MCF 10A (cell line): ENCODE measurements around the gene GLIS1. TPM values are rescaled to one million over a fixed set of nuclear protein-coding genes. Genes with fewer than 3 reads are reported as not detected.

Experiments used
- BruUV-seq: library from RNA; stranded (reverse); fragments of 400-500 nt; replicated peaks from 2 replicates; lab custom pipeline; 2021; lab: Mats Ljungman, UMichigan
- CTCF ChIA-PET: fragments of 300-600 bp; sonication (Branson Sonifier 250); formaldehyde crosslinking; extraction: SDS; loops from one replicate; lab custom pipeline; 2021; ENCODE audit warnings: antibody characterized with exemption, inconsistent platforms; lab: Yijun Ruan, JAX
- POLR2A ChIA-PET: fragments of 300-600, 350-650 bp; sonication (Branson Sonifier 250); formaldehyde crosslinking; extraction: SDS; loops from one replicate; lab custom pipeline; 2020; ENCODE audit warnings: antibody characterized with exemption, inconsistent platforms; lab: Yijun Ruan, JAX
- DNase-seq: peaks from one replicate; pipeline ENCODE4 v3.0.0-alpha.2; 2018; ENCODE audit not compliant: unreplicated experiment
- H3K27ac Mint-ChIP-seq: one replicate; pipeline ENCODE4 v1.8.0; 2022; ENCODE audit warnings: mild to moderate bottlenecking, low read depth, mixed read lengths; ENCODE audit not compliant: unreplicated experiment
- H3K27me3 Mint-ChIP-seq: one replicate; pipeline ENCODE4 v1.8.0; 2022; ENCODE audit warnings: mixed read lengths; ENCODE audit not compliant: insufficient read depth, unreplicated experiment
- H3K36me3 Mint-ChIP-seq: one replicate; pipeline ENCODE4 v1.8.0; 2022; ENCODE audit warnings: mild to moderate bottlenecking, moderate library complexity, mixed read lengths; ENCODE audit not compliant: insufficient read depth, unreplicated experiment
- H3K4me1 Mint-ChIP-seq: one replicate; pipeline ENCODE4 v1.8.0; 2022; ENCODE audit warnings: mixed read lengths; ENCODE audit not compliant: insufficient read depth, unreplicated experiment
- H3K4me3 Mint-ChIP-seq: one replicate; pipeline ENCODE4 v1.8.0; 2022; ENCODE audit warnings: mild to moderate bottlenecking, moderate library complexity, mixed read lengths; ENCODE audit not compliant: unreplicated experiment
- H3K9me3 Mint-ChIP-seq: one replicate; pipeline ENCODE4 v1.8.0; 2022; ENCODE audit warnings: mixed read lengths; ENCODE audit not compliant: unreplicated experiment
- CTCF ChIP-seq: fragments of 200-600 bp; IDR thresholded peaks from one replicate; pipeline ENCODE4 v1.8.0; 2022; ENCODE audit warnings: antibody characterized with exemption, mild to moderate bottlenecking; ENCODE audit not compliant: unreplicated experiment
- intact Hi-C: fragments of 100-400 bp; cut with micrococcal nuclease; formaldehyde crosslinking; loops from 2 replicates; pipeline ENCODE4 v1.14.1; 2022
- total RNA-seq: library from RNA; stranded (reverse); gene quantifications from 2 replicates; pipeline ENCODE4 v1.2.3, GENCODE V29; 2022

The GLIS1 gene
- total RNA-seq, 1 experiment from 2014 or later: 0.93 TPM

- H3K4me3 Mint-ChIP-seq: no peak overlapping the region
- ChIA-PET CTCF (interaction anchor here (0.7 kb wide), 2 partner anchors 139 to 151 kb away, joined by 3 read pairs; no protein-coding TSS in a partner anchor), POLR2A (interaction anchor here (0.6 kb wide), 2 partner anchors 47 to 869 kb away, joined by 3 read pairs; no protein-coding TSS in a partner anchor)
- H3K4me1 Mint-ChIP-seq: no peaks in the 10 kb centered on the region
- TF ChIP-seq CTCF: no peak
- no peak overlapping the region for H3K27ac Mint-ChIP-seq
- BruUV-seq: no TSS peak
- no peaks in the 10 kb centered on the region for H3K36me3 Mint-ChIP-seq
- intact Hi-C loops: no loop called here
- no peaks in the 10 kb centered on the region for H3K9me3 Mint-ChIP-seq
- DNase-seq: no peak
- no peaks in the 10 kb centered on the region for H3K27me3 Mint-ChIP-seq
Measured at GRCh38 chr1:53636621-53637171, 102.3 kb downstream of the GLIS1 start.

GRCh38 chr1:53634571-53634979 is 104.4 kb downstream of the GLIS1 start:
- no TSS peak for BruUV-seq
- no peaks in the 10 kb centered on the region for H3K36me3 Mint-ChIP-seq
- ChIA-PET POLR2A (interaction anchor here (0.6 kb wide), 1 partner anchor 45 kb away, joined by 3 read pairs; no protein-coding TSS in a partner anchor), CTCF (interaction anchor here (1.2 kb wide), 1 partner anchor 120 kb away, joined by 4 read pairs; no protein-coding TSS in a partner anchor)
- H3K9me3 Mint-ChIP-seq: no peaks in the 10 kb centered on the region
- no peak overlapping the region for H3K27ac Mint-ChIP-seq
- intact Hi-C loops: no loop called here
- no peaks in the 10 kb centered on the region for H3K27me3 Mint-ChIP-seq
- no peak overlapping the region for H3K4me3 Mint-ChIP-seq
- TF ChIP-seq CTCF: no peak
- no peak for DNase-seq
- no peaks in the 10 kb centered on the region for H3K4me1 Mint-ChIP-seq

- ChIA-PET CTCF (no interaction called here), POLR2A (interaction anchor here (0.6 kb wide), 1 partner anchor 328 kb away, joined by 3 read pairs; no protein-coding TSS in a partner anchor)
- Mint-ChIP-seq H3K27ac (no peak overlapping the region), H3K4me3 (no peak overlapping the region), H3K9me3 (no peaks in the 10 kb centered on the region), H3K4me1 (no peaks in the 10 kb centered on the region), H3K36me3 (no peaks in the 10 kb centered on the region), H3K27me3 (no peaks in the 10 kb centered on the region)
- BruUV-seq: no TSS peak
- no peak for DNase-seq
- intact Hi-C loops: no loop called here
- no peak for TF ChIP-seq CTCF
Measured at GRCh38 chr1:53633073-53633704, 105.8 kb downstream of the GLIS1 start.

- CTCF ChIA-PET: no interaction called here
- no peak overlapping the region for H3K4me3 Mint-ChIP-seq
- H3K27me3 Mint-ChIP-seq: no peaks in the 10 kb centered on the region
- no peak overlapping the region for H3K27ac Mint-ChIP-seq
- no peak for TF ChIP-seq CTCF
- no peaks in the 10 kb centered on the region for H3K4me1 Mint-ChIP-seq
- no peaks in the 10 kb centered on the region for H3K9me3 Mint-ChIP-seq
- BruUV-seq: no TSS peak
- DNase-seq: no peak
- H3K36me3 Mint-ChIP-seq: no peaks in the 10 kb centered on the region
- POLR2A ChIA-PET: no interaction called here
- intact Hi-C loops: no loop called here
Measured at GRCh38 chr1:53631622-53632310, 107.2 kb downstream of the GLIS1 start.
